Activated naive CD4-positive, alpha-beta T cell treated with Interleukin-2 at 50 U/mL for 16 hours (primary cell): ENCODE results near the gene SPTBN5.

ENCODE experiments used
- DNase-seq: peaks from one replicate; pipeline ENCODE4 v3.0.0-alpha.2; 2020

SPTBN5 gene

GRCh38 chr15:41862515-41863116 is 31.2 kb downstream of the SPTBN5 start:
- no peak for DNase-seq

GRCh38 chr15:41861736-41862356 is 32.0 kb downstream of the SPTBN5 start:
- DNase-seq, result no peak

- no peak for DNase-seq
Observed at GRCh38 chr15:41860049-41860828, 33.6 kb downstream of the SPTBN5 start.

GRCh38 chr15:41858756-41859155 is 35.1 kb downstream of the SPTBN5 start:
- DNase-seq, result no peak

- DNase-seq, result no peak
Observed at GRCh38 chr15:41857316-41857715, 36.5 kb downstream of the SPTBN5 start.

GRCh38 chr15:41856716-41857115 is 37.1 kb downstream of the SPTBN5 start:
- DNase-seq, result no peak

- DNase-seq, result no peak
Observed at GRCh38 chr15:41856262-41856661, 37.6 kb downstream of the SPTBN5 start.

GRCh38 chr15:41855261-41855961 is 38.4 kb downstream of the SPTBN5 start:
- DNase-seq, result no peak

- DNase-seq, result no peak
Observed at GRCh38 chr15:41854443-41854842, 39.4 kb downstream of the SPTBN5 start.

- no peak for DNase-seq
Observed at GRCh38 chr15:41853831-41854230, 40.0 kb downstream of the SPTBN5 start.

- DNase-seq, result no peak
Observed at GRCh38 chr15:41852736-41853590, 40.9 kb downstream of the SPTBN5 start.

- no peak for DNase-seq
Observed at GRCh38 chr15:41851755-41852370, 42.0 kb downstream of the SPTBN5 start.

- no peak for DNase-seq
Observed at GRCh38 chr15:41851167-41851523, 42.7 kb downstream of the SPTBN5 start.

GRCh38 chr15:41850482-41851166 is 43.2 kb downstream of the SPTBN5 start:
- DNase-seq, result no peak

- DNase-seq, result no peak
Observed at GRCh38 chr15:41849861-41850260, 44.0 kb downstream of the SPTBN5 start.

- DNase-seq, result no peak
Observed at GRCh38 chr15:41849204-41849603, 44.6 kb downstream of the SPTBN5 start.

GRCh38 chr15:41848631-41849030 is 45.2 kb downstream of the SPTBN5 start:
- peak; percentile 49 for DNase-seq

GRCh38 chr15:41847981-41848380 is 45.9 kb downstream of the SPTBN5 start:
- no peak for DNase-seq

GRCh38 chr15:41847206-41847605 is 46.6 kb downstream of the SPTBN5 start:
- no peak for DNase-seq

- DNase-seq, result no peak
Observed at GRCh38 chr15:41844814-41845213, 49.0 kb downstream of the SPTBN5 start.

- no peak for DNase-seq
Observed at GRCh38 chr15:41843571-41843970, 50.3 kb downstream of the SPTBN5 start.

- no peak for DNase-seq
Observed at GRCh38 chr15:41842229-41842628, 51.6 kb downstream of the SPTBN5 start.
